HK-2 (cell line): ENCODE results near the gene PIP5K1B.

ENCODE experiments used
- DNase-seq: peaks from one replicate; pipeline ENCODE4 v3.0.0-alpha.2; 2018; ENCODE audit not compliant: unreplicated experiment

The PIP5K1B gene

GRCh38 chr9:68739621-68740174 is 34.7 kb downstream of the PIP5K1B start:
- DNase-seq: no peak

DNA sequence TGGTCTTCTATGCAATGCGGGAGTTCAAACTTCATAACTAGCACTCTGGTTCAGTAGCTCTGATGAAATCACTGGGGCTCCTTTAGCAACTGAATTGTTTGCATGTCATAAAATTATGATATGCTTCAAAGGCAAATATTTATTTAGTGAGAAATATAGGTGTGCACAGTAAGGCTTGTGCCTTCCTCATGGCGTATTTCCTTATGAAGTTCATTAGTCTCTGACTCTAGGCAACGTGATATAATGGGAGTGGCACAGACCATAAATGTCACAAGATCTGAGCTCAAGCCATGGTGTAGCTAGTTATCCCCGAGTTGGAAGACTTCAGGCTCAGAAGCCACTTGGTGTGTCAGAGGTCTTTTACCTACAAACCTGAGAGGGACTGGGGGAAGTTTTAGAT is 35.5 kb downstream of the PIP5K1B start:
- no peak for DNase-seq

- DNase-seq: no peak
These were observed 36.2 kb downstream of the PIP5K1B start for GRCh38 chr9:68741234-68741633.

DNA sequence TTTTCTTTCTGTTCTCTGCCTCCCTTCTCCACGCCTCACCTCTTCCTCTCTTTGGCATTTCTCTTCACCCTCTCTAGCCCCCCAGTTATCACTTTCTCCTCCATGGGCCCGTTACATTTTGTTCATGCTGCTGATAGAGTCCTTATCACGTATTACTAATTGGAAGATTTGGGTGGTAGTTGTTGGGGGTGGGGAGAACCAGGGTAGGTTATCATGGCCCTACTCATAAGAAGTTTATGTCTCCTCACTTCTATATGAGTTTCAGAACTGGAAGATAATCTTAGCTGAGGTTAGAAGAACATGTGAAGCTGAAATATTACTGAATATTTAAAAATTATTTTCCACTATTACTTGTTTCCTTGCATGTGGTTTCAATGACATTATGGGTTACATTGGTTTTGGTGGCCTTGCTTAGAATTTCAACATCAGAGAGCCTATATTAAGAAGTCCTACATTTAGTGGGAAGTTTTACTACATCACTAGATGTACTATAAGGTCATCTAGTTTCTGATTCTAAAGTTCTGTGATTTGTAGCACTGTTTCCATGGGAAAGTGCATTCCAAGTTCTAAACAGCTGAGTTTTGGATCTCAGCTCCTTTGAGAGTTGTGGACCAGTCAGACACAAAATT is 36.8 kb downstream of the PIP5K1B start:
- no peak for DNase-seq

DNA sequence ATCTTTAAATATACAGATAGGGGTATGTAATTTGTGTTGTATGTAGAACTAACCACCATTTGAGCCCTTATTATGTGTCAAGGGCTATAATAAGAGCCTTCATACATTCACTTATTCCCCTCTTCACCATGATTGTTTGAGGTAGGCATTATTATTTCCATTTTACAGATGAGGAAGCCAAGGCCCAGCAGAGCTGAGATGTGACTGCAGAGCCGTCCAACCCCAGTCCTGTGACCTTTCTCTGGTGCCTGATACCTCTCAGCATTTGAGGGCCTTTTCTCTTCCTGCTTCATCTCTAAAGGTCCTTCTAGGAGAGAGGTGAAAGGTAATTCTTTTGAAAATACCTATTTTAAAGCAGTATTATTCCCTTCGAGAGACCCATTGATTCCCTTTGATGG is 37.3 kb downstream of the PIP5K1B start:
- no peak for DNase-seq

DNA sequence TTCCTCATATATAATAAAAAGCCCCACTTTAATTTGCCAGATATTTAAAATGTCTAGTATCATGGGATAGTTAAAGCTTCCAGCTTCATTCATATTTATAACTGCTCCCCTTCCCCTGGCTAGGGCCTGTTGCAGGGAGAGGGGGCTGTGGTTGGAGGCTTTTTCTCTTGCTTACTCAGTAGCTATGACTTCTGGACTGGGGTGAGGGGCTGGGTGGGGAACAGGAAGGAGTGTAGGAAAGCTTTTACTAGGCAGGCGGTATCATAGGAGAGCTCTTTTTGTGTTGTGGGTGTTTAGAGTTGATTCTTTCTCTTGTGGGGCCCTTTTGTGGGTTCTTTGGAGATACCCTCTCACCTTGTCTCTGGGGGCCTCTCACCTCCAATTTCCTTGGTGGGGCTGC is 39.4 kb downstream of the PIP5K1B start:
- DNase-seq: no peak

DNA sequence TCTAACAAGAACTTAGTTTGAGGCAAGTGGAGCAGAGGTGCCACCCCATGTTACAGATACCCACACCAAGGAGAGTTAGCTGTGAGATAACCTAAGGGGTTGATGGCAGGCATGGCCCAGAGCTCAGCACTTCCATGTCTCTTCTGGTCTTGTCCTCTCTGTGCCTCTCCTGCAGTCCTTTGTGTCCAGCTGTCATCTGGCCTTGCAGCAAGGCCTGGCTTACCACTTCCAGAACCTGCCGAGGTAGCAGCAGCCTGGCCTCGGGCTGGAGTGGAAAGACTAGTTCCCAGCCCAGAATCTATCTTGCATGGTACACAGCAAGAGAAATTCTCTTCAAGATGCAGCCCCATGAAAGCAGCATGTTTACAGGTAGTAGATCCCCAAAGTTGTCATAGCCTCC is 41.5 kb downstream of the PIP5K1B start:
- no peak for DNase-seq

GRCh38 chr9:68747043-68747533 is 42.0 kb downstream of the PIP5K1B start:
- DNase-seq: no peak

GRCh38 chr9:68749135-68749534 is 44.1 kb downstream of the PIP5K1B start:
- no peak for DNase-seq

- no peak for DNase-seq
These were observed 44.6 kb downstream of the PIP5K1B start for GRCh38 chr9:68749579-68750159.

- DNase-seq: no peak
These were observed 45.2 kb downstream of the PIP5K1B start for GRCh38 chr9:68750255-68750654.

GRCh38 chr9:68750786-68751185 is 45.7 kb downstream of the PIP5K1B start:
- DNase-seq: no peak

DNA sequence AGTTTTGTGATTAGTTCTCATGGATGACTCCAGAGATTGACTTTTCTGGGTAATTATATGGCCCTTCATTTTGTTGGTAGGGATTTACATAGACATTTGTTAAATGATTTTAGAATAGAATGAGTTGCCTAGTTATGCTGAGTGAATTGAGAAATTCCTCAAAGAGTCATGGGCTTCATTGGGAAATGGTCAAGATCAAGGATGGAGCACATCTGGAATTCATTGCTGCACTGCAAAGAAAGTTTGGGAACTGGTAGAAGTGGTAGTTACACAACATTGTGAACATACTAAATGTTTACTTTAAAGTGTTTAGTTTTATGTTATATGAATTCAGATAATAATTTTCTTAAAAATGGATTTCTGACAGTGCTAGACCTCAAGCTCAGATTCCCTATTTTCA is 46.5 kb downstream of the PIP5K1B start:
- DNase-seq: no peak

- no peak for DNase-seq
These were observed 50.0 kb downstream of the PIP5K1B start for GRCh38 chr9:68755051-68755450.

GRCh38 chr9:68755752-68756151 is 50.7 kb downstream of the PIP5K1B start:
- no peak for DNase-seq

DNA sequence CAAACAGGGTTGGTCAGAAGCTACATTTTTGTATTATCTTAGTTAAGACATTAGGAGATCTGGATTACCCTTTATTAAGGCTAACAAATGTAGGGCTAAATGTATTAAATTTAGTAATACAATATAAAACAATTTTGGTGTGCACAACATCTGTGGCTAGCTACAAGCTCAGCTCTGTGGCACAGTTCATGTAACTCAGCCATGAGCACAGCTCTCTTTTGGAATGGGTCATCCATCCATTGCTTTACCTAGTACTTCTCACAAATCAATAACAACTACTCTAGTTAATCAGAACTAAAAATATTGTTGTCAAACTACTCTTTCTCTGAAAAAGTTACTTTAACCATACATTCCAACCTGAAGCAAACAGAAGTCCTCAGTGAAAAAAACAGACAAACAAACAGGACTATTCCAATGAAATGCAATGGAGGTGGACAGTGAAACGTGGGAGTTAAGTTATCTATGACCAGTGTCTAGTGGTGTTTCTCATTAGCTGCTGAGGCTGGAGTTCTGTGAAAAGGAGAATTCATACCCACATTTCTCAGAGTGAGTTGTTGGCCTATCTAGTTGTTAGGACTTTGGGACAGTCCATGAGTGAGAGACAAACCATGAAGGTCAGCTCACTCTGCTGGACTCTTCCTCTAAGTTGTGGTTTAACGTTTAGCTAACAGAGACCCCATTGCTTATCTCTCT is 55.1 kb downstream of the PIP5K1B start:
- no peak for DNase-seq

- DNase-seq: no peak
These were observed 55.8 kb downstream of the PIP5K1B start for GRCh38 chr9:68760674-68761333.

- no peak for DNase-seq
These were observed 57.5 kb downstream of the PIP5K1B start for GRCh38 chr9:68762570-68762969.

GRCh38 chr9:68763104-68763503 is 58.1 kb downstream of the PIP5K1B start:
- DNase-seq: no peak

DNA sequence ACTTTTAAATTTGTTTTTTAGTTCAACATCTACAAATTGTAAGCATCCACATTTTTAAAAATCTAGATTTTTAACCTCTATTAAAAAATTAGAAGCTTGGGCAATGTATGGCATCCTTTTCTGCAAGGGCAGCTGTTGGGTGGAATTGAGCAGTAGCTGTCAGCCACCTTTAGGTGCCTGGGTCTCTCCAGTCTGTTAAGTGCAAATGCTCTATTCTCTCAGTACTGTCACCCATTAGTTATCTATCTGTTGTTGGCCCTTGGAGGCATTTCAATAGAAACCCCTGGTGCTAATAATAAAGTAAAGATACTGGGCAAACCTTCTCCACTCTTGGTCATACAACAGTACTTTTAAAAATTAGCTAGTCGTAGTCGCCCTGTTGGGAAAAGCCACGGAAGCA is 63.6 kb downstream of the PIP5K1B start:
- DNase-seq: no peak

- no peak for DNase-seq
These were observed 64.8 kb downstream of the PIP5K1B start for GRCh38 chr9:68769852-68770251.

GRCh38 chr9:68771376-68771775 is 66.3 kb downstream of the PIP5K1B start:
- no peak for DNase-seq
